Embryonic facial prominence (tissue), 1 donor: Measurements from ENCODE around the gene RPN1.

Experiments used
- DNase-seq: peaks from one replicate; pipeline ENCODE4 v3.0.0-alpha.2; 2016; ENCODE audit errors: extremely low spot score

RPN1 gene

GRCh38 chr3:128648940-128649663 lies 1.5 kb downstream of the RPN1 start:
- no peak for DNase-seq

GRCh38 chr3:128648402-128648801 lies 2.2 kb downstream of the RPN1 start:
- DNase-seq = no peak

GRCh38 chr3:128647307-128647706 lies 3.3 kb downstream of the RPN1 start:
- DNase-seq = no peak

GRCh38 chr3:128634075-128634611 lies 16.5 kb downstream of the RPN1 start:
- no peak for DNase-seq

GRCh38 chr3:128632301-128632700 lies 18.3 kb downstream of the RPN1 start:
- no peak for DNase-seq

- DNase-seq = no peak
Measured at GRCh38 chr3:128629936-128630335, 20.7 kb downstream of the RPN1 start.

GRCh38 chr3:128625409-128625945 lies 25.1 kb downstream of the RPN1 start:
- no peak for DNase-seq

- no peak for DNase-seq
Measured at GRCh38 chr3:128624526-128625138, 26.0 kb downstream of the RPN1 start.

- no peak for DNase-seq
Measured at GRCh38 chr3:128623762-128624176, 26.8 kb downstream of the RPN1 start.

- no peak for DNase-seq
Measured at GRCh38 chr3:128621931-128622330, 28.7 kb downstream of the RPN1 start.

GRCh38 chr3:128621234-128621633 lies 29.4 kb downstream of the RPN1 start:
- no peak for DNase-seq

GRCh38 chr3:128620268-128620691 lies 30.3 kb downstream of the RPN1 start:
- DNase-seq = no peak

GRCh38 chr3:128619146-128619890 lies 31.3 kb downstream of the RPN1 start:
- DNase-seq = no peak

GRCh38 chr3:128618398-128618726 lies 32.3 kb downstream of the RPN1 start:
- no peak for DNase-seq

GRCh38 chr3:128617557-128618397 lies 32.8 kb downstream of the RPN1 start:
- peak; percentile 95 for DNase-seq

- DNase-seq = no peak
Measured at GRCh38 chr3:128617270-128617556, 33.4 kb downstream of the RPN1 start.

GRCh38 chr3:128616516-128617269 lies 33.9 kb downstream of the RPN1 start:
- DNase-seq = no peak

- no peak for DNase-seq
Measured at GRCh38 chr3:128614076-128614475, 36.5 kb downstream of the RPN1 start.

- no peak for DNase-seq
Measured at GRCh38 chr3:128613083-128613829, 37.4 kb downstream of the RPN1 start.

- DNase-seq = no peak
Measured at GRCh38 chr3:128610451-128611070, 40.1 kb downstream of the RPN1 start.
